Fibroblast of the conjunctiva (primary cell): ENCODE measurements around the gene NLRP14.

ENCODE experiments used
- DNase-seq: peaks from one replicate; pipeline ENCODE4 v3.0.0-alpha.2; 2010; ENCODE audit warnings: low read depth

Gene NLRP14

GRCh38 chr11:7057641-7058040 lies 37.4 kb downstream of the NLRP14 start:
- no peak for DNase-seq

GRCh38 chr11:7060868-7061267 lies 40.6 kb downstream of the NLRP14 start:
- no peak for DNase-seq

GRCh38 chr11:7062534-7062933 lies 42.3 kb downstream of the NLRP14 start:
- DNase-seq = no peak

GRCh38 chr11:7072401-7073028 lies 52.2 kb downstream of the NLRP14 start:
- DNase-seq = no peak

- DNase-seq = no peak
Observed at GRCh38 chr11:7077101-7077500, 56.8 kb downstream of the NLRP14 start.

- no peak for DNase-seq
Observed at GRCh38 chr11:7079545-7080135, 59.4 kb downstream of the NLRP14 start.

- no peak for DNase-seq
Observed at GRCh38 chr11:7080900-7081299, 60.6 kb downstream of the NLRP14 start.

GRCh38 chr11:7081441-7081840 lies 61.2 kb downstream of the NLRP14 start:
- DNase-seq = no peak

GRCh38 chr11:7088921-7089320 lies 68.6 kb downstream of the NLRP14 start, which contains the start of gene RBMXL2:
Gene RBMXL2 (plus strand): TSS chr11:7088998. CDS start chr11:7089121, 123 bp downstream.
- DNase-seq = no peak

- DNase-seq = no peak
Observed at GRCh38 chr11:7089328-7090251, 69.3 kb downstream of the NLRP14 start.

GRCh38 chr11:7098235-7098832 lies 78.1 kb downstream of the NLRP14 start:
- DNase-seq = peak; percentile 37

GRCh38 chr11:7115780-7116179 lies 95.5 kb downstream of the NLRP14 start:
- no peak for DNase-seq

- DNase-seq = no peak
Observed at GRCh38 chr11:7116370-7116769, 96.1 kb downstream of the NLRP14 start.
